Smooth muscle cell (in vitro differentiated cells): Measurements from ENCODE around the gene IL25. TPM values are rescaled to one million over a fixed set of nuclear protein-coding genes. Genes with fewer than 3 reads are reported as not detected.

Experiments
- DNase-seq: peaks from one replicate; lab custom pipeline; 2025; ENCODE audit not compliant: unreplicated experiment; lab: John Stamatoyannopoulos, UW
- H2AFZ ChIP-seq: fragments of 200-600 bp; sonication (generic); 2 replicates; pipeline ENCODE4 v1.6.0; 2016; ENCODE audit warnings: antibody characterized with exemption, low read depth, mild to moderate bottlenecking
- H3F3A ChIP-seq: fragments of 200-600 bp; sonication (generic); 2 replicates; pipeline ENCODE4 v1.6.0; 2017; ENCODE audit warnings: antibody characterized with exemption, low read depth
- H3K27ac ChIP-seq: fragments of 200-600 bp; sonication (generic); 2 replicates; pipeline ENCODE4 v1.5.1; 2016; ENCODE audit warnings: low read depth, mild to moderate bottlenecking
- H3K27me3 ChIP-seq: fragments of 200-600 bp; sonication (generic); 2 replicates; pipeline ENCODE4 v1.6.1; 2016; ENCODE audit warnings: low read depth, mild to moderate bottlenecking
- H3K36me3 ChIP-seq: fragments of 200-600 bp; sonication (generic); 2 replicates; pipeline ENCODE4 v1.5.1; 2016; ENCODE audit warnings: low read depth
- H3K4me1 ChIP-seq: fragments of 200-600 bp; sonication (generic); 2 replicates; pipeline ENCODE4 v1.5.1; 2016; ENCODE audit warnings: low read depth
- H3K4me2 ChIP-seq: fragments of 200-600 bp; sonication (generic); 2 replicates; pipeline ENCODE4 v1.6.0; 2016; ENCODE audit warnings: mild to moderate bottlenecking
- H3K4me3 ChIP-seq: fragments of 200-600 bp; sonication (generic); 2 replicates; pipeline ENCODE4 v1.5.1; 2016; ENCODE audit warnings: mild to moderate bottlenecking
- H3K79me2 ChIP-seq: fragments of 200-600 bp; sonication (generic); 2 replicates; pipeline ENCODE4 v1.6.0; 2016; ENCODE audit warnings: low read depth, mild to moderate bottlenecking
- H3K9ac ChIP-seq: fragments of 200-600 bp; sonication (generic); 2 replicates; pipeline ENCODE4 v1.6.0; 2016; ENCODE audit warnings: low read depth
- H3K9me3 ChIP-seq: fragments of 200-600 bp; sonication (generic); replicated peaks from 2 replicates; pipeline ENCODE4 v1.5.1; 2016; ENCODE audit warnings: low read depth
- H4K20me1 ChIP-seq: fragments of 200-600 bp; sonication (generic); 2 replicates; pipeline ENCODE4 v1.6.0; 2016; ENCODE audit warnings: low read depth
- CTCF ChIP-seq: fragments of 200-600 bp; sonication (generic); IDR thresholded peaks from 2 replicates; pipeline ENCODE4 v1.5.1; 2017; ENCODE audit warnings: borderline replicate concordance, mild to moderate bottlenecking, antibody characterized with exemption; ENCODE audit not compliant: insufficient read depth, poor library complexity, severe bottlenecking
- WGBS: methylation state at CpG from one replicate; pipeline ENCODE4 v1.1.7; 2016; ENCODE audit warnings: low lambda C conversion rate; 5-methylcytosine and 5-hydroxymethylcytosine counted together
- polyA plus RNA-seq: library from polyadenylated mRNA; unstranded; fragments of >200 nt; fragmentation: Nextera tagmentation; extraction: Ambion mirVana; gene quantifications from 2 replicates; pipeline ENCODE4 v1.2.1, GENCODE V29; 2016
- total RNA-seq: library from RNA; depleted of rRNA; stranded (reverse); fragments of >200 nt; gene quantifications from 2 replicates; pipeline ENCODE4 v1.2.3, GENCODE V29; 2014

IL25 gene
- total and polyA plus RNA-seq, 2 experiments from 2014 or later = not detected

GRCh38 chr14:23346693-23347405 lies 25.8 kb upstream of the IL25 start:
- WGBS = 90% methylated on average over 26 of the region's 27 CpGs
- TF ChIP-seq CTCF = no peak
- no peaks in the 10 kb centered on the region for H3K9me3 ChIP-seq
- H2AFZ ChIP-seq = no peak overlapping the region
- DNase-seq = no peak
- no peaks in the 10 kb centered on the region for H3K27me3 ChIP-seq
- no peak overlapping the region for H3K4me3 ChIP-seq
- no peak overlapping the region for H3K4me2 ChIP-seq
- H3K4me1 ChIP-seq = no peaks in the 10 kb centered on the region
- H3K27ac ChIP-seq = no peak overlapping the region
- peaks cover 6% of the 10 kb centered on the region for H4K20me1 ChIP-seq
- H3K79me2 ChIP-seq = no peaks in the 10 kb centered on the region
- H3K36me3 ChIP-seq = no peaks in the 10 kb centered on the region
- H3K9ac ChIP-seq = no peak overlapping the region
- no peaks in the 10 kb centered on the region for H3F3A ChIP-seq

DNA sequence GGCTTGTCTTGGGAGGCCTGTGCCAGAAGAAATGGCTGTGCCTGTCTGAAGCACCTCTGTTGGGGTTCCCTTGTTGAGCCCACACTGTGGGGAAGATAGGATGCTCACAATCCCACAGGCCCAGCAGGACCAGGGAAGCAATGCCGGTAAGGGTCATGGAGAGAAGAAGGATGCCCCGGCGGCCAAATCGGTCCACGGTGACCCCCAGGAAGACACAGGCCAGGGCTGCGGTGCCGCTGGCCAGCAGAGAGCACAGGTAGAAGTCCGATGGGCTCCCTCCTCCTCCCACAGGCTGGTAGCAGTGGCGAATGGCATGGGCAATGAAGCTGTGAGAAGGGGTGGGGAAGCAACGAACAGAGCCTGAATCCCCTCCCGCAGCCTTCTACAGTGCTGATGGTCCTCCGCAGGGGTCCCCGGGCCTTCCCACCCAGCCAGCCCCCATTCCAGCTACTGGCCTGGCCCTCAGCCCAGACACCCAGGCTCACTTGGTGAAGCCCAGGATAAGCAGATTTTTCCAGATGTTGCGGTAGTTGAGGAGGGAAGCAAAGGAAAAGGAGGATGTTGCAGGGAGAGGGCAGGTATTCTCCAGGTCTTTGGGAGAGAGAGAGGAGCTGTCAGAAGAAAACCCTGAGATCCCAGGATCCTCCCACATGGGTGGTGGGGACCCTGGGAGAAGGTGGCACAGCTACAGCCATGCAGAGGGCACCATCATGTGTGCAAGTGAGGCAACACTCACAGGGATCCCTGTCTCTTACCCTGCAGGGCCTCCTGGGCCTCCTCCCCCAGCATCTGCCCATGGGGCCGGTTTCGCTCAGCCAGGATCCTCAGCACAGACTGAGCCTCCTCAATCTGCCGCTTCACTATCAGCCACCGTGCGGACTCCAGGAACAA lies 25.0 kb upstream of the IL25 start:
- TF ChIP-seq CTCF = no peak
- Histone ChIP-seq H2AFZ (no peak overlapping the region), H3K4me1 (no peaks in the 10 kb centered on the region), H3K9me3 (no peaks in the 10 kb centered on the region), H3K9ac (no peak overlapping the region), H3K27me3 (no peaks in the 10 kb centered on the region), H3K79me2 (no peaks in the 10 kb centered on the region), H3K36me3 (no peaks in the 10 kb centered on the region), H3K4me3 (no peak overlapping the region), H3K27ac (no peak overlapping the region), H4K20me1 (peaks cover 6% of the 10 kb centered on the region), H3K4me2 (no peak overlapping the region), H3F3A (no peaks in the 10 kb centered on the region)
- 95% methylated on average over 19 of the region's 19 CpGs for WGBS
- no peak for DNase-seq

DNA sequence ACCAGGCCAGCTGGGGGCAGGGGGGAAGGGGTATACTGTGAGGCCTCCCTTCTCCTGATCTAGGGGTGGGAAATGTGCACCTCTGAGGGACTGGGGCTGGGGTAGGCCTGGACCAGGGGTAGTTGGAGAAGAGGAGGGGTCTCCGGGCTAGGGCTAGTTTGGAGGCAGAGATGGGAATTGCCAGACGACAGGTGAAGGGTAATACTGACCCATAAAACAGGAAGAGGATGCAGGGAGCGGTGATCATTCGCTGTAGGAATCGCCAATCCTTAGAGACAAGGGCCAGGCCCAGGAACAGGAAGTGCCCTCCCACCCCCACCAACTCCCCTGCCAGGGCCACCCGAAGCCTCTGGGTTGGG lies 24.3 kb upstream of the IL25 start:
- H2AFZ ChIP-seq = no peak overlapping the region
- H3F3A ChIP-seq = peaks cover 3% of the 10 kb centered on the region
- no peaks in the 10 kb centered on the region for H3K36me3 ChIP-seq
- H3K4me2 ChIP-seq = no peak overlapping the region
- H3K27ac ChIP-seq = no peak overlapping the region
- no peak for DNase-seq
- no peak for TF ChIP-seq CTCF
- H3K27me3 ChIP-seq = no peaks in the 10 kb centered on the region
- no peaks in the 10 kb centered on the region for H3K9me3 ChIP-seq
- H3K9ac ChIP-seq = no peak overlapping the region
- no peaks in the 10 kb centered on the region for H3K79me2 ChIP-seq
- peaks cover 4% of the 10 kb centered on the region for H3K4me1 ChIP-seq
- H4K20me1 ChIP-seq = peaks cover 6% of the 10 kb centered on the region
- 100% methylated on average over 5 of the region's 6 CpGs for WGBS
- H3K4me3 ChIP-seq = no peak overlapping the region
